IMR-90 (cell line): ENCODE results near the gene CDNF. TPM values are rescaled to one million over a fixed set of nuclear protein-coding genes. Genes with fewer than 3 reads are reported as not detected.

Experiments used
- ATAC-seq: fragments of 200-7000 bp; cut with Tn5 transposase; 2 replicates; pipeline ENCODE4 v1.9.1; 2020; ENCODE audit warnings: low read depth, mild to moderate bottlenecking, moderate library complexity
- BruUV-seq: library from RNA; stranded (reverse); fragments of 400-500 nt; replicated peaks from 2 replicates; lab custom pipeline; 2021; lab: Mats Ljungman, UMichigan
- CTCF ChIA-PET: fragments of 300-600 bp; formaldehyde crosslinking; extraction: SDS; loops from one replicate; lab custom pipeline; 2021; ENCODE audit warnings: antibody characterized with exemption; lab: Yijun Ruan, JAX
- POLR2A ChIA-PET: fragments of 300-600 bp; sonication (Branson Sonifier 250); formaldehyde crosslinking; loops from one replicate; lab custom pipeline; 2022; ENCODE audit warnings: antibody characterized with exemption; ENCODE audit not compliant: unreplicated experiment; lab: Charles Lee
- DNase-seq: peaks from one replicate; pipeline ENCODE4 v3.0.0; 2013
- H2AFZ ChIP-seq: replicated peaks from 2 replicates; pipeline ENCODE3; 2013; ENCODE audit warnings: low read length, mild to moderate bottlenecking; ENCODE audit not compliant: poor library complexity
- H2AK5ac ChIP-seq: 2 replicates; pipeline ENCODE4 v1.6.1; 2013; ENCODE audit warnings: low read depth, low read length, inconsistent platforms
- H2AK9ac ChIP-seq: replicated peaks from 2 replicates; pipeline ENCODE3; 2013; ENCODE audit warnings: mild to moderate bottlenecking, low read depth, low read length, moderate library complexity; ENCODE audit not compliant: poor library complexity
- H2BK120ac ChIP-seq: 2 replicates; pipeline ENCODE4 v1.6.1; 2013; ENCODE audit warnings: low read depth, low read length, inconsistent platforms
- H2BK15ac ChIP-seq: 3 replicates; pipeline ENCODE4 v1.6.1; 2013; ENCODE audit warnings: low read depth, low read length, inconsistent platforms
- H2BK20ac ChIP-seq: 2 replicates; pipeline ENCODE4 v1.6.1; 2013; ENCODE audit warnings: low read depth, mild to moderate bottlenecking, inconsistent platforms, low read length, moderate library complexity
- H2BK5ac ChIP-seq: 2 replicates; pipeline ENCODE4 v1.6.1; 2013; ENCODE audit warnings: mild to moderate bottlenecking, low read depth, low read length, inconsistent platforms; ENCODE audit not compliant: poor library complexity, severe bottlenecking
- H3K14ac ChIP-seq: replicated peaks from 2 replicates; pipeline ENCODE4 v1.6.1; 2013; ENCODE audit warnings: low read depth, low read length, inconsistent platforms
- H3K18ac ChIP-seq: 2 replicates; pipeline ENCODE4 v1.6.1; 2013; ENCODE audit warnings: low read depth, low read length, control low read depth
- H3K23ac ChIP-seq: 2 replicates; pipeline ENCODE4 v1.6.1; 2013; ENCODE audit warnings: low read depth, low read length, inconsistent platforms
- H3K27ac ChIP-seq: 2 replicates; pipeline ENCODE4 v1.5.1; 2013; ENCODE audit warnings: mild to moderate bottlenecking, control low read depth, low read length; ENCODE audit not compliant: insufficient read depth
- H3K27me3 ChIP-seq: 2 replicates; pipeline ENCODE4 v1.6.1; 2013; ENCODE audit warnings: low read length; ENCODE audit not compliant: control insufficient read depth, insufficient read depth
- H3K36me3 ChIP-seq: 2 replicates; pipeline ENCODE4 v1.6.1; 2013; ENCODE audit warnings: low read length, mixed read lengths; ENCODE audit not compliant: control insufficient read depth, insufficient read depth
- H3K4ac ChIP-seq: 2 replicates; pipeline ENCODE4 v1.6.1; 2013; ENCODE audit warnings: low read depth, low read length, inconsistent platforms
- H3K4me1 ChIP-seq: 2 replicates; pipeline ENCODE4 v1.6.1; 2013; ENCODE audit warnings: low read length, mixed read lengths; ENCODE audit not compliant: control insufficient read depth, insufficient read depth
- H3K4me2 ChIP-seq: 2 replicates; pipeline ENCODE4 v1.6.1; 2013; ENCODE audit warnings: low read depth, mild to moderate bottlenecking, control low read depth, low read length, moderate library complexity
- H3K4me3 ChIP-seq: 2 replicates; pipeline ENCODE4 v1.5.1; 2013; ENCODE audit warnings: low read depth, mild to moderate bottlenecking, control low read depth, low read length, moderate library complexity; ENCODE audit not compliant: insufficient read depth
- H3K56ac ChIP-seq: 2 replicates; pipeline ENCODE4 v1.6.1; 2013; ENCODE audit warnings: low read length, inconsistent platforms; ENCODE audit not compliant: insufficient read depth; ENCODE audit errors: extremely low read depth
- H3K79me1 ChIP-seq, 2 experiments: 2 replicates each; pipeline ENCODE4 v1.6.1; 2013; ENCODE audit warnings: low read length in 2 of 2, inconsistent platforms in 1 of 2, low read depth in 1 of 2
- H3K9ac ChIP-seq: 2 replicates; pipeline ENCODE4 v1.6.1; 2013; ENCODE audit warnings: low read depth, low read length, control low read depth
- H3K9me1 ChIP-seq: 2 replicates; pipeline ENCODE4 v1.6.1; 2013; ENCODE audit warnings: low read length, inconsistent platforms; ENCODE audit not compliant: insufficient read depth
- H3K9me3 ChIP-seq: 2 replicates; pipeline ENCODE4 v1.6.1; 2013; ENCODE audit warnings: low read length; ENCODE audit not compliant: control insufficient read depth, insufficient read depth
- H4K20me1 ChIP-seq: 2 replicates; pipeline ENCODE4 v1.6.1; 2013; ENCODE audit warnings: low read length, inconsistent platforms; ENCODE audit not compliant: insufficient read depth
- H4K5ac ChIP-seq: 2 replicates; pipeline ENCODE4 v1.6.1; 2013; ENCODE audit warnings: mild to moderate bottlenecking, low read depth, low read length, control low read depth
- H4K8ac ChIP-seq, 2 experiments: 2 replicates each; pipeline ENCODE4 v1.6.1; 2013; ENCODE audit warnings: low read depth in 2 of 2, low read length in 2 of 2, control low read depth in 1 of 2, inconsistent platforms in 1 of 2
- H4K91ac ChIP-seq: 2 replicates; pipeline ENCODE4 v1.6.1; 2013; ENCODE audit warnings: low read depth, low read length, inconsistent platforms; ENCODE audit not compliant: insufficient read depth
- BHLHE40 ChIP-seq: fragments of 150-350 bp; IDR thresholded peaks from 2 replicates; pipeline ENCODE4 v1.6.1; 2016; ENCODE audit warnings: mild to moderate bottlenecking, low read depth, low read length
- MAFK ChIP-seq: IDR thresholded peaks from 2 replicates; pipeline ENCODE4 v1.6.1; 2012; ENCODE audit warnings: low read depth, low read length, improper control_type of control experiment
- NFE2L2 ChIP-seq: fragments of 150-350 bp; IDR thresholded peaks from 2 replicates; pipeline ENCODE4 v1.6.1; 2016; ENCODE audit warnings: low read depth, mild to moderate bottlenecking, low read length
- RFX5 ChIP-seq: IDR thresholded peaks from 2 replicates; pipeline ENCODE4 v1.8.0; 2012; ENCODE audit warnings: low read depth, mild to moderate bottlenecking, low read length, moderate library complexity
- SMC3 ChIP-seq: fragments of 150-350 bp; IDR thresholded peaks from 2 replicates; pipeline ENCODE4 v1.6.1; 2016; ENCODE audit warnings: low read depth, mild to moderate bottlenecking, antibody characterized with exemption, low read length, moderate library complexity
- WGBS, 2 experiments: methylation state at CpG; one replicate each; pipeline versions ENCODE4 v1.1.5 to v1.1.7; 2013; ENCODE audit warnings: missing lambda C conversion rate in 2 of 2; ENCODE audit not compliant: insufficient read length in 1 of 2; ENCODE audit errors: extremely low coverage in 2 of 2; 5-methylcytosine and 5-hydroxymethylcytosine counted together
- dilution Hi-C: fragments of 300-500 bp; cut with HindIII; formaldehyde crosslinking; loops from one replicate; pipeline ENCODE4 v1.14.3; 2018; ENCODE audit warnings: low sequenced_read_pairs; ENCODE audit not compliant: unreplicated experiment
- in situ Hi-C: fragments of 300-500 bp; cut with MboI; formaldehyde crosslinking; loops from 3 replicates; pipeline ENCODE4 v1.14.3; 2019; ENCODE audit warnings: low sequenced_read_pairs, inconsistent platforms, mixed read lengths
- intact Hi-C: fragments of 100-400 bp; cut with micrococcal nuclease; formaldehyde crosslinking; loops from 2 replicates; pipeline ENCODE4 v1.10.0; 2022
- polyA plus RNA-seq, 3 experiments: library from polyadenylated mRNA; depleted of rRNA; stranded (reverse); fragments of >200 nt; gene quantifications; 2 replicates each; pipeline ENCODE4 v1.2.3, GENCODE V29; 2012; ENCODE audit warnings: low replicate concordance in 1 of 3
- total RNA-seq: library from RNA; depleted of rRNA; stranded (reverse); fragments of >200 nt; gene quantifications from 2 replicates; pipeline ENCODE4 v1.2.3, GENCODE V29; 2012
- TF ChIP-seq, protein P1 (sequence below): conservative IDR thresholded peaks from 2 replicates; pipeline ENCODE4 v1.5.1; 2012; ENCODE audit warnings: mild to moderate bottlenecking, low read depth, low read length, improper control_type of control experiment

CDNF gene
- total and polyA plus RNA-seq, 2 of the 4 experiments (the other 2 are of a cell fraction), result 0.72 to 1.3 TPM

DNA sequence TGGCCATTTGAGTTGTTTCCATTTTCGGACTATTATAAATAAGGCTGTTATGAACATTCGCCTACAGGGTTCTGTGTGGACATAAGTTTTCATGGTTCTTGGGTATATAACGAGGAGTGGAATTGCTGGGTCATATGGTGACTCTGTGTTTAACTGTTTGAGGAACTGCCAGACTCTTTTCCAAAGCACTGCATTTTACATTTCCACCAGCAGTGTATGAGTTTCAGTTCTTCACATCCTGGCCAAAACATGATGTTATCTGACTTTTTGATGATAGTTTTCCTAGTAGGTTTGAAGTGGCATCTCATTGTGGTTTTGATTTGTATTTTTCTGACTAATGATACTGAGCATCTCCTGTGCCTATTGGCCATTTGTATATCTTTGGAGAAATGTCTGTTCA lies 46.2 kb upstream of the CDNF start:
- POLR2A ChIA-PET, result no interaction called here
- Histone ChIP-seq H2AK5ac (no peak overlapping the region), H3K4ac (no peak overlapping the region), H3K36me3 (no peaks in the 10 kb centered on the region; the same call in 1 of the 2 replicates), H2BK120ac (no peak overlapping the region), H3K79me1 (peaks cover 44 to 63% of the 10 kb centered on the region in 2 experiments), H2BK15ac (no peak overlapping the region), H2BK20ac (no peak overlapping the region), H3K4me1 (peaks cover 5% of the 10 kb centered on the region; the same call in 1 of the 2 replicates), H3K56ac (no peak overlapping the region), H3K4me2 (no peak overlapping the region), H3K4me3 (no peak overlapping the region), H3K27ac (no peak overlapping the region), H4K5ac (no peak overlapping the region), H4K8ac (no peak overlapping the region), H4K20me1 (peaks cover 6% of the 10 kb centered on the region; the same call in 1 of the 2 replicates), H3K9ac (no peak overlapping the region), H4K91ac (no peak overlapping the region), H2BK5ac (no peak overlapping the region), H2AK9ac (no peak overlapping the region), H2AFZ (no peak overlapping the region), H3K9me3 (no peaks in the 10 kb centered on the region), H3K23ac (no peak overlapping the region), H3K14ac (no peak overlapping the region), H3K9me1 (no peaks in the 10 kb centered on the region; the same call in none of the 2 replicates), H3K18ac (no peak overlapping the region), H3K27me3 (no peaks in the 10 kb centered on the region)
- in situ Hi-C loops, result no loop called here
- dilution Hi-C loops, result no loop called here
- no TSS peak for BruUV-seq
- TF ChIP-seq, protein P1, sequence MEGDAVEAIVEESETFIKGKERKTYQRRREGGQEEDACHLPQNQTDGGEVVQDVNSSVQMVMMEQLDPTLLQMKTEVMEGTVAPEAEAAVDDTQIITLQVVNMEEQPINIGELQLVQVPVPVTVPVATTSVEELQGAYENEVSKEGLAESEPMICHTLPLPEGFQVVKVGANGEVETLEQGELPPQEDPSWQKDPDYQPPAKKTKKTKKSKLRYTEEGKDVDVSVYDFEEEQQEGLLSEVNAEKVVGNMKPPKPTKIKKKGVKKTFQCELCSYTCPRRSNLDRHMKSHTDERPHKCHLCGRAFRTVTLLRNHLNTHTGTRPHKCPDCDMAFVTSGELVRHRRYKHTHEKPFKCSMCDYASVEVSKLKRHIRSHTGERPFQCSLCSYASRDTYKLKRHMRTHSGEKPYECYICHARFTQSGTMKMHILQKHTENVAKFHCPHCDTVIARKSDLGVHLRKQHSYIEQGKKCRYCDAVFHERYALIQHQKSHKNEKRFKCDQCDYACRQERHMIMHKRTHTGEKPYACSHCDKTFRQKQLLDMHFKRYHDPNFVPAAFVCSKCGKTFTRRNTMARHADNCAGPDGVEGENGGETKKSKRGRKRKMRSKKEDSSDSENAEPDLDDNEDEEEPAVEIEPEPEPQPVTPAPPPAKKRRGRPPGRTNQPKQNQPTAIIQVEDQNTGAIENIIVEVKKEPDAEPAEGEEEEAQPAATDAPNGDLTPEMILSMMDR, result no peak
- TF ChIP-seq SMC3 (no peak), NFE2L2 (no peak), BHLHE40 (no peak), RFX5 (no peak), MAFK (no peak)
- DNase-seq, result no peak
- CTCF ChIA-PET, result no interaction called here
- ATAC-seq, result no peak
- intact Hi-C loops, result no loop called here
- WGBS, 2 experiments, result no CpG with 5 or more reads among the region's 3 CpGs
